ENCODE measurements around the gene PLCD3.

The PLCD3 gene

DNA sequence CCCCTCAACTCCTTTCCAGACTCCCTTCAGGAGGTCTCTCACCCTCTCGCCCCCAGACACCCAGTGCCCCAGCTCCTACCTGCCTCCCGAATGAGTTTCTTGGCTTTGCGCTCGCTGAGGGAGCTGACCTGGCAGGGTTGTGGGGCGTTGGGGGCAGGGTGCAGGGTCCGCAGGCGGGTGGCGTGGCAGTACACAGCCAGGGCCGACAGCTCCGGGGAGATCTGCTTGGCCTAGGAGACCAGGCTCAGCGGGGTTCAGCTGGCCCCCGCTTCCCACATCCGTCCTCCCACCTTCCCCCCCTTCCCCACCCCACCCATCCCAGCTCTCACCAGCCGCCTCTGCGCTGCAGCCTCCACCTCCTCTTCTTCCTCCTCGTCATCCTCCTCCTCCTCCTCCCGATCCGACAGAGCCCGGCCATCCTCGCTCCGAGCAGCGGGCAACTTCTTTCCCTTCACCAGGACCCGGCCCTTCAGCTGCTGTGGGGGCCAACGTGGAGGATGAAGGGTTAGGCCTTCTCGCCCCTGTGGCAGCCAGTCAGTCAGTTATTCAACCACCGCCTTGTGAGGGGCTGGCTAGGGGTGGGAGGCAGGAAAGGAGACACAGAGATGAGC, 17.2 kb downstream of the PLCD3 start:
- no peak for DNase-seq

DNA sequence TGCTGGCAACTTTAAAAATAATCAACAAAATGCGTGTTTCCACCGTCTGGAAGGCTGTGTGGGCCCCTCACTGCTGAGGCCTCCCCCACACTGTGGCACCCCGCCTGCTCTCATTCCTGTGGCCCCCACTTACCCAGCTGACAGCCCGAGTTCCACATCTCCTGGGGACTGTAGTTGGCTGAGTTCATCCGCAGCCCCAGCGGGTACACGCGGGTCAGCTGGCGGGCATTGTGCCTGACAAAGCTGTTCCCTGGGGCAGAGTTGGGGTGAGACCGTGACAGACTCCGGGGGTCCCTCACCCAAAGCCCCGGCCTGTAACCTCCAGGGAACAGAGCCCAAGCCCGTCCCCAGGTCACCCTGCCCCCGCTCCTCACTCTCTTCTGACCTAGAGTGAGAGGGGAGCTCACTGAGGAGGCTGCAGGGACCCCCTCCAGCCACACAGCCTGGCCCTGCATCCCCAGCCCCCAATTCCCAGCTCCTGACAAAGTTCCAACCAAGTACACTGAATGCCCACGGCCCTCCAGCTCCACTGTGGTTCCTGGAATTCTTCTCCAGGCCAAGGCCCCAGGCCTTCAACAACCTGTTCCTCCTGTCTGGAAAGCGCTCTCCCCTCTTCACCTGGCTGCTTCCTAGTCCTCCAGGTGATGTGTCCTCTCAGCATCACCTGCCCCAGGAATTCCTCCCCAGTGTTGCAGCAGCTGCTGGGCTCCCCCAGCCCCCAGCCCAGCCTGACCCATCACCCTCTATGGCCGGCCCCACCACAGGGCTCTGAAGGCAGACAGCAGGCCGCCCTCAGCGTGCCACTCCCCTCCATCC, 18.0 kb downstream of the PLCD3 start:
- no peak for DNase-seq

DNA sequence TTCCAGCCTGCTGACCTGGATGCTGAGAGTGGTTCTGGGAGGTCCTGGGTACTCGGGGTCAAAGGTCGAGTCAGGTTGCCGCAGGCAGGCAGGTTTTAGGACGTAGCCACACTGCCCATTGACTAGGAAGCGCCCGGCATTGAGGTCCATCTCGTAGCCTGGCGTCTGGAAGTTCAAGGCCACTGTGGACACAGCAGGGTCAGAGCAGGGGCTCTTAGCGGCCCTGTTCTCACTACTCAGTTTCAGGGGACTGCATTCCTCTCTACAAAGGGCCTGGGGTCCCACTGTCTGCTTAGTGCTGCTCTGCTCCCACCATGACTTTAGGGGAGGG, 18.9 kb downstream of the PLCD3 start:
- no peak for DNase-seq

- DNase-seq = no peak
Measured at GRCh38 chr17:45112559-45113423, 19.5 kb downstream of the PLCD3 start.

DNA sequence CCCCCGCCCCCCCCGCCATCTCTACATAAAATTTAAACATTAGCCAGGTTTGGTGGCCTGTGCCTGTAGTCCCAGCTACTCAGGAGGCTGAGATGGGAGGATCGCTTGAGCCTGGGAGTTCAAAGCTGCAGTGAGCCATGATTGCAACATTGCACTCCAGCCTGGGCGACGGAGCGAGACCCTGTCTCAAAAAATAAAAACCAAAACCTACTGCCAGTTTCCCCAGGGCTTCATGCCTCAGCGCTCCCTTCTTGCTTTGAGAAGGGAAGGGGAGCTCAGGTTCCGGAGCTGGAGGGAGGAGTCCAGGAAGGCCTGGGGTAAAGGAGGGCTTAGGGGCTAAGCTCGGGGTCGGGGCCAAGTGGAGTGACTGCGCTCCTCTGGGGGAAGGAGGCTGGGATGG, 20.5 kb downstream of the PLCD3 start:
- DNase-seq = no peak

GRCh38 chr17:45110676-45111611, 21.4 kb downstream of the PLCD3 start:
- DNase-seq = no peak

DNA sequence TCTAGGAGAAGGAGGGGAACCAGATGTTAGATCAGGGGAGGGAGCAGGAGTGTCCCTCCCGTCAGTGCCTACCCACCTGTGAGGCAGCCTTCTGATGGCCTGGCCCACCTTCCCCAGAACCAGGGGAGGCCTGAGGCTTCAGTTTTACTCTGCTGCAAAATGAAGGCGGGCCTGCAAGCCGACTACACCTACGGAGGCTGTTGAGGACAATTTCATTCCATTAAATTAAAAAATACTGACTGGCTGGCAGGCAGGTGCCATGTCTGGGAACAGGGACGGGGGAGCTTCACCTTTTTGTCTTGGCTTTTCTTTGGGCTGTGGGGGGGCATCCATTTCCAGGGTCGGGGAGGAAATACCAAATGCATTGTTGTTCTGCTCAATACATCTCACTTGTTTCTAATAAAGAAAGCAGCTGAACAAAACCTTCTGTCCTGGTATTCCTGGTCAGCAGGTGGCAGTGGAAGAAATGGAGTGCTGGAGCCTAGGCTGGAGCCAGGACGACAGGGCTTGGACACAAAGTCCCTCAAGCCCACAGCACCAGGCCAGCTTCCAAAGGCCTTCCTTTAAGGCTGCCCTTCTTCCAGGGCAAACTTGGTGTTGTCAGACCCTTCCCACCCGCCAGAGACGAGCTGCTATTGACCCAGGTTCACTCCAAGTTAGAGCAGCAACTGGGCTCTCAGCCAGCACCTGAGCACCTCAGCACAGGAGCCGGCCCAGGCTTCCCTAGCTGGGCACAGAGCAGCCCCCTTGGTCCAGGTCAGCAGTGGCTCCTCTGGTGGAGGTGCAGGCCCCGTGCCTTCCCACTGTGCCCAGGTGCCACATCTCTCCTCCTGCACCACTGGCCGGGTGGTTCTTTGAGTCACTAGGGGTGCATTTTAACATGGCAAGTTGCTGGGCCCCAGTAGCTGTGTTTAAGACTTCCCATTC, 23.5 kb downstream of the PLCD3 start:
- DNase-seq = no peak

- no peak for DNase-seq
Measured at GRCh38 chr17:45108051-45108450, 24.3 kb downstream of the PLCD3 start.

DNA sequence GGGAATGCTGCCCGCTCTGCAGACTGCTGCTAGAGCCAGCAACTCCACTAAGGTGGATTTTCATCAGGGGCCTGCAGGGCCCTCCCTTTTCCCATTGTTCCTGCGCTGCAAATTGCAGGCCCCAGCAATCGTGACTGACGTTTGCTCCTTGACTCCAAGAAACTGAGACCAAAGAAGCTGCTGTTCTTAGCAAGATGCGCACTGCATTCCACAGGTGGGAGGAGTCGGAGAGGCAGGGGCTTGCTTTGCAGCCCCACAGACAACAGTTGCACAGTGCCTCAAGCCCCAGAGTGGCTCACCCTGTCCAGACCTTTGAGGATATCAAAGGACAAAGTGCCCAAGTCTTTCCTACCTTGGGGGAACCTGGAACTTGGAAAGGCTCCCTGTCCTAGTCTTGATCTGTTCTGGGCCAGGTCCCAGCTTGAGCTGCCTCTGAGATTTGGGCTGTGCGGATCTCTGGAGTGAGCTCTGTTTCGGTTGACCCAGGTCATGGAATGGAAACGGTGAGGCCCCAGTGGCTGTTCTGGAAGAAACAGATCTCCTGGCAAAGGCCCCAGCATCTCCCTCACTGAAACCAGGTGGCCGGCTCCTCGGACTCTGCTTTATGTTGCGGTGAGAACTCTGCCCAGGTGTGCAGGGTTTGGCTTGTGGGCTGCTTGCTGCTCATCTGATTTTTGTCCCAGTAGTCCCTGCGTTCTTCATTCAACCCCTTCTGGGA, 24.9 kb downstream of the PLCD3 start:
- DNase-seq = no peak

GRCh38 chr17:45106582-45106981, 25.7 kb downstream of the PLCD3 start:
- no peak for DNase-seq

- DNase-seq = no peak
Measured at GRCh38 chr17:45106096-45106495, 26.2 kb downstream of the PLCD3 start.

DNA sequence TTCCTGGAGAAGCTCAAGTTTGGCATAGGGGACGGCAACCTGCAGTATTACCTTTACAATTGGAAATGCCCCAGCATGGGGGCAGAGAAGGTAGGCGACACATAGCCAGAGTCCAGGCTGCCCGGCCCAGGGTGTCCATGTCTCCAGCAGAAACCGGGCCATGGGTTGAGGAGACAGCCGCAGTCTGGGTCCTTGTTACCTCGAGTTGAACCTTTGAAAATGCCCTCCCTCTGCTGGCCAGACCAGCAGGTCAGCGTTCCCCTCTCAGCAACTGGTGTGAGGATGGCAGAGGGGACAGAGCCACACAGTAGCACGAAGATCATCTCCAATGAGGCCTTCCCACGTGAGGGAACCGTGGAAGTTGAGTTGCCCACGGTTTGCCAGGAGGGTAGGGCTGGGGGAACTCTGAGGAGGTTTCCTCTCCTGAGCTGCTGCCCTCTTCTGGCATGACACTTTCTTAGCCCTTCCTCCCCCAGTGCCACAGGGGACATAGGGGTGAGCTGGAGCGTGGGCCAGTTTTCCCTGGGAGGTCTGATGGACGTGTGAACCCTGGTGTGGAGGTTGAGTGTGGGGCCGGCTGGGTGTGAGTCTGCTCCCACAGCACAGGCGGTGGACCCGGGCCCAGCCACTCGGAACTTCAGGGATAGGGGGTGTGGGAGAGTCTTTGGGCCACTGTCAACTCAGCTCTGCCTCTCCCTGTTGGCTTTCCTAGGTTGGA, 27.2 kb downstream of the PLCD3 start:
- DNase-seq = no peak

DNA sequence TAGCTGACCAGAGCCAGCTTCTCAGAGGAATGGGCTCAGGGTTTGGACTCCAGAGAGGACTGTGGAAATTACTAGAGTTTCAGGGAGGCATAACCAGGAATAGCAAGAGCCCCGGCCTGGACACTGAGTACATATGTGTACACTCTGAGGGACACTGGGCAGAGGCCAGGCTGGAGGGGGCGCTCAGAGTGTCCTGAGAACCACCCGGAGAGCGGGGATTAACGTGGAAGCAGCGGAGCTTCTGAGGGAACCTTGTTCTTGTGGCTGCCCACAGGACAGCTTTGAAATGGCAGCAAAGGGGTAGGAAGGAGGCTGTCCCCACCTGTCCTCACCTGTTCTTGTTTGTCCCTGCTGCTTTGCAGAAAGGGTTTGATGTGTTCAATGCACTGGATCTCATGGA, 27.8 kb downstream of the PLCD3 start:
- DNase-seq = no peak

DNA sequence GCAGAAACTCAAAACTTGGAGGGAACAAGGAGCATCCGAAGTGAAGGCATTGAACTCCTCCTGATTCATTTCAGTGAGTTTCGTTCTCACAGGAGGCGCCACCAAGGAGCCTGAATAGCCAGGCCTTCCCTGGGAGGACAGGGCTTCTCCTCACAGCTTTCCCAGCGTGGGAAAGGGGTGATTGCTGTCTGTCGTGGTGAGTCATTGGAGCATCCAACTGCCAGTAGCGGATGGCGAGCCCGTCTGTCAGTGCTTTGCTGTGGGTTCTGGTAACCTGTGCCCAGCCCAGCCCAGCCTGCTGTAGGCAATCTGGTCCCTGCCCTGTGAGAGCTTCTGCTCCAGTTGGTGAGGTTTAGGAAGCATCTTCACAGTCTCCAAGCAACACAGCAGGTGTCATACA, 28.3 kb downstream of the PLCD3 start:
- no peak for DNase-seq

GRCh38 chr17:45103269-45103795, 29.0 kb downstream of the PLCD3 start:
- no peak for DNase-seq

GRCh38 chr17:45102856-45103255, 29.5 kb downstream of the PLCD3 start:
- no peak for DNase-seq

DNA sequence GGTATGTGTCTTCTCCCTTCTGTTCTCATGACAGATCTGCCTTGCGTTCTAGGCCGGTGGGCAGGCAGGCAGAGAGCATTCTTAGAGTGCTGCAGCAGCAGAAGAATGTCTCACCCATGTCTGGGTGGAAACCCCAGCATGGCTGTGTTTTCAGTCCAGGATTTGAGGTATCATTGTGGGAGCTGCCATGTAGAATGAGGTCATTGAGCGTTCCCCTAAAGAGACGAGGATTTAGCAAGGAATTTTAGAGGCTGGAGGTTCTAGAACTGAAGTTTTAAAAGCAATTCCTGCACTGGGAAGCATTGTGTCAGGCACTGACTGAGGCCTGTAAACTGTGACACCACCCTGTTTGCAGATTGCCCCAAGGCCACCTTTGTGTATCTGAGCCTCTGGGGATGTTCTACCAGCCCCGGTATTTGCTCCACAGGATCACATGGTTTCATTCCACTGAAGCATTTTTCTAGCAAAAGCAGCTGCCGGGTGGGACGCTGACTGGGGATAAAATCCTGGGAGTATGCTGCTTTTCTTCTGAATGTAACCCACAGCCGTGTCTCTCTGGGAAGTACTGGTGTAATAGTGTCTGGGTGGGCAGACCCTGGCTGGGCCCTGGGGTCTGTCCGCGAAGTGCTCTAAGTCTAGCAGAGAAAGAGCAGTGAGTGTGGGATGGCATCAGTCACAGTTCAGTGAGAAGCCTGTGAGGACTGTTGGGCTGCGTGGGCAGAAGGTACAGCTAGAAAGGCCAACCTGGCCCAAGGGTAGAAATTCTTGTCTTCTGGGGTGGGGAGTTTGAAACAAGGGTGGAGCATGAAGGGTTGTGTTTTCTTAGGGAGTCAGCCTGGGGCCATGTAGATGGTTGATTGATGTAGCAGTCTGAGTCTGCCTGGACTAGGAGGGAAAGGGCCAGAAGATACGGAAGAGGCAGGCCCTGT, 30.2 kb downstream of the PLCD3 start:
- no peak for DNase-seq

DNA sequence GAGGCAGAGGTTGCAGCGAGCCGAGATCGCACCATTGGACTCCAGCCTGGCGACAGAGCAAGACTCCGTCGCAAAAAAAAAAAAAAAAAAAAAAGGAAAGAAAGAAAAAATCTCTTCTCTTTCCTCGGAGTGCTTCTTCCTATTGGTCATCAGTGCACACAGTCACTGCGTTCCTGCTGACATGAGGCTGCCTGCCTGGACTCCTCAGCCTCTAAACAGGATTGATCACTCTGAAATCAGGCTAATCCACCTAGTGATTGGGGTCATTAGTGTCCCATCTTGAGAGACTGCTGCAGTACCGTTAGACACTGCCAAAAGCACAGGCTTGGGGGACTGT, 30.8 kb downstream of the PLCD3 start:
- no peak for DNase-seq
